ENCODE data around the gene PADI6. TPM values are rescaled to one million over a fixed set of nuclear protein-coding genes. Genes with fewer than 3 reads are reported as not detected.

Gene PADI6
- total and polyA plus RNA-seq, 9 of the 15 experiments (the other 6 are each of a cell fraction or from before 2014, with no cell fraction given) = not detected

GRCh38 chr1:17439250-17440073, 67.5 kb downstream of the PADI6 start, which contains the start of gene RCC2 (continued):
- no peak for TF ChIP-seq SNAPC5 (CRISPR knock-in tag; IDR thresholded peaks at IDR 0.05)
- TF ChIP-seq GTF2F1 (IDR thresholded peaks at IDR 0.05; ENCODE audit: low read depth, low read length) = no peak
- peak; percentile 60 for TF ChIP-seq GMEB1 (CRISPR knock-in tag; IDR thresholded peaks at IDR 0.05)
- TF ChIP-seq HNRNPLL (IDR thresholded peaks at IDR 0.05; ENCODE audit: low read depth, low read length, poor library complexity, severe bottlenecking) = peak; percentile 92
- no peak for TF ChIP-seq MAFG (tag; conservative IDR thresholded peaks at IDR 0.05)
- no peak for TF ChIP-seq E2F4 (CRISPR knock-in tag; IDR thresholded peaks at IDR 0.05; ENCODE audit: low read depth)
- TF ChIP-seq THRA (IDR thresholded peaks at IDR 0.05) = peak; percentile 67
- no peak for TF ChIP-seq ZNF280B (CRISPR knock-in tag; IDR thresholded peaks at IDR 0.05)
- no peak for TF ChIP-seq CAMTA2 (CRISPR knock-in tag; conservative IDR thresholded peaks at IDR 0.05)
- TF ChIP-seq BCLAF1 (IDR thresholded peaks at IDR 0.05; ENCODE audit: borderline replicate concordance in 1 of 2, control insufficient read depth in 1 of 2, low read depth in 2 of 2, low read length in 1 of 2) = no peak
- no peak for TF ChIP-seq ZBTB43 (CRISPR knock-in tag; IDR thresholded peaks at IDR 0.05)
